ENCODE measurements around the gene MIB2. TPM values are rescaled to one million over a fixed set of nuclear protein-coding genes. Genes with fewer than 3 reads are reported as not detected.

The MIB2 gene
- total RNA-seq, 1 donor from 2014 or later: 65.1 TPM

- peak; percentile 48 for ATAC-seq
- DNase-seq (ENCODE audit: low spot score): no peak
Observed at GRCh38 chr1:1597275-1597930, 17.9 kb upstream of the MIB2 start.

GRCh38 chr1:1598051-1598719, 17.1 kb upstream of the MIB2 start:
- DNase-seq (ENCODE audit: low spot score) (no peak), ATAC-seq (no peak)

GRCh38 chr1:1598720-1599029, 16.6 kb upstream of the MIB2 start:
- no peak for ATAC-seq
- DNase-seq (ENCODE audit: low spot score): no peak

- DNase-seq (ENCODE audit: low spot score) (no peak), ATAC-seq (peak; percentile 44)
Observed at GRCh38 chr1:1599030-1599934, 16.0 kb upstream of the MIB2 start.

GRCh38 chr1:1599935-1600860, 15.1 kb upstream of the MIB2 start, which contains the start of gene FNDC10:
Gene FNDC10, minus strand, starts transcription at chr1:1600135. Its CDS starts 120 bp downstream, at chr1:1600015.
- ATAC-seq (peak; percentile 48), DNase-seq (ENCODE audit: low spot score) (no peak)

- DNase-seq (ENCODE audit: low spot score) (no peak), ATAC-seq (no peak)
Observed at GRCh38 chr1:1600861-1601563, 14.3 kb upstream of the MIB2 start.

- no peak for DNase-seq (ENCODE audit: low spot score)
Observed at GRCh38 chr1:1601564-1602303, 13.6 kb upstream of the MIB2 start.

GRCh38 chr1:1602304-1602967, 12.9 kb upstream of the MIB2 start:
- no peak for ATAC-seq
- DNase-seq (ENCODE audit: low spot score): no peak

More at GRCh38 chr1:1601564-1602303, 13.6 kb upstream of the MIB2 start:
- ATAC-seq: no peak

GRCh38 chr1:1602968-1603506, 12.3 kb upstream of the MIB2 start:
- DNase-seq (ENCODE audit: low spot score) (no peak), ATAC-seq (no peak)

GRCh38 chr1:1603671-1604373, 11.5 kb upstream of the MIB2 start:
- no peak for DNase-seq (ENCODE audit: low spot score)
- ATAC-seq: no peak

- ATAC-seq (no peak), DNase-seq (ENCODE audit: low spot score) (no peak)
Observed at GRCh38 chr1:1604374-1605033, 10.8 kb upstream of the MIB2 start.

GRCh38 chr1:1605034-1605591, 10.2 kb upstream of the MIB2 start:
- ATAC-seq: no peak
- no peak for DNase-seq (ENCODE audit: low spot score)

GRCh38 chr1:1605724-1606123, 9.6 kb upstream of the MIB2 start:
- ATAC-seq (no peak), DNase-seq (ENCODE audit: low spot score) (no peak)

GRCh38 chr1:1606232-1606631, 9.1 kb upstream of the MIB2 start:
- DNase-seq (ENCODE audit: low spot score): no peak
- ATAC-seq: no peak

GRCh38 chr1:1609822-1610485, 5.3 kb upstream of the MIB2 start:
- ATAC-seq (no peak), DNase-seq (ENCODE audit: low spot score) (no peak)

GRCh38 chr1:1610796-1611195, 4.5 kb upstream of the MIB2 start:
- DNase-seq (ENCODE audit: low spot score): no peak
- ATAC-seq: no peak

- no peak for DNase-seq (ENCODE audit: low spot score)
Observed at GRCh38 chr1:1612104-1612400, 3.2 kb upstream of the MIB2 start.

More at GRCh38 chr1:1612104-1612400, 3.2 kb upstream of the MIB2 start:
- ATAC-seq: no peak

Measured in left lobe of liver (tissue), 2 donors.